GM12878 (cell line): Measurements from ENCODE around the gene A3GALT2. TPM values are rescaled to one million over a fixed set of nuclear protein-coding genes. Genes with fewer than 3 reads are reported as not detected.
A peak's percentile ranks its signal among the peaks of the same experiment; 100 is the strongest.

ENCODE experiments used
- ATAC-seq: fragments of 200-7000 bp; cut with Tn5 transposase; 3 replicates; pipeline ENCODE4 v1.9.1; 2020; ENCODE audit warnings: mild to moderate bottlenecking, moderate library complexity
- BruUV-seq: library from RNA; stranded (reverse); fragments of 400-500 nt; replicated peaks from 2 replicates; lab custom pipeline; 2021; lab: Mats Ljungman, UMichigan
- CTCF ChIA-PET: fragments of 300-600 bp; sonication (Branson Sonifier 250); formaldehyde crosslinking; extraction: SDS; loops from one replicate; lab custom pipeline; 2021; ENCODE audit warnings: inconsistent platforms; lab: Yijun Ruan, JAX
- POLR2A ChIA-PET: fragments of 350-600 bp; formaldehyde crosslinking; extraction: SDS; loops from one replicate; lab custom pipeline; 2021; ENCODE audit warnings: inconsistent platforms; lab: Charles Lee
- RAD21 ChIA-PET: fragments of 300-600 bp; sonication (Branson Sonifier 250); formaldehyde crosslinking; loops from one replicate; lab custom pipeline; 2023; ENCODE audit warnings: antibody characterized with exemption; ENCODE audit not compliant: unreplicated experiment; lab: Charles Lee
- SMC1A ChIA-PET: fragments of 300-600 bp; sonication (Branson Sonifier 250); formaldehyde crosslinking; loops from one replicate; lab custom pipeline; 2023; ENCODE audit not compliant: unreplicated experiment, uncharacterized antibody; lab: Charles Lee
- DNase-seq: peaks from one replicate; pipeline ENCODE4 v3.0.0-alpha.2; 2011; ENCODE audit warnings: low read depth, low spot score
- FAIRE-seq: peaks from 3 replicates; lab custom pipeline; 2011; peaks lifted over from hg19 to GRCh38; lab: Jason Lieb, UNC
- H2AFZ ChIP-seq: 2 replicates; pipeline ENCODE4 v1.6.0; 2011; ENCODE audit warnings: low read depth, low read length, control low read depth; ENCODE audit not compliant: control insufficient read depth
- H3K27ac ChIP-seq: 2 replicates; pipeline ENCODE4 v1.5.1; 2011; ENCODE audit warnings: control low read depth; ENCODE audit not compliant: control insufficient read depth, insufficient read depth
- H3K27me3 ChIP-seq, 2 experiments: replicated peaks in 1 of 2; 2 replicates each; pipeline versions ENCODE4 v1.6.0 to v1.6.1; 2011; ENCODE audit warnings: low read length in 1 of 2; ENCODE audit not compliant: control insufficient read depth in 2 of 2, insufficient read depth in 2 of 2
- H3K36me3 ChIP-seq, 2 experiments: 2 replicates each; pipeline ENCODE4 v1.5.1; 2011; ENCODE audit warnings: low read length in 1 of 2; ENCODE audit not compliant: control insufficient read depth in 2 of 2, insufficient read depth in 2 of 2
- H3K4me1 ChIP-seq: 2 replicates; pipeline ENCODE4 v1.6.1; 2011; ENCODE audit warnings: mild to moderate bottlenecking, low read length, moderate library complexity, mixed read lengths; ENCODE audit not compliant: control insufficient read depth, insufficient read depth
- H3K4me2 ChIP-seq: 2 replicates; pipeline ENCODE4 v1.6.0; 2011; ENCODE audit warnings: control low read depth; ENCODE audit not compliant: control insufficient read depth, insufficient read depth
- H3K4me3 ChIP-seq: fragments of 200-600 bp; sonication (generic); 2 replicates; pipeline ENCODE4 v1.5.1; 2016
- H3K79me2 ChIP-seq: 2 replicates; pipeline ENCODE4 v1.6.0; 2011; ENCODE audit warnings: low read length; ENCODE audit not compliant: control insufficient read depth, insufficient read depth
- H3K9ac ChIP-seq: 2 replicates; pipeline ENCODE4 v1.8.0; 2011; ENCODE audit warnings: low read length, control low read depth, mixed read lengths; ENCODE audit not compliant: control insufficient read depth, insufficient read depth
- H3K9me3 ChIP-seq: replicated peaks from 3 replicates; pipeline ENCODE4 v1.5.1; 2011; ENCODE audit warnings: mild to moderate bottlenecking, low read length; ENCODE audit not compliant: control insufficient read depth, insufficient read depth
- H4K20me1 ChIP-seq: 2 replicates; pipeline ENCODE4 v1.6.0; 2011; ENCODE audit not compliant: control insufficient read depth, insufficient read depth
- HCFC1 ChIP-seq: fragments of 150-350 bp; IDR thresholded peaks from 2 replicates; pipeline ENCODE4 v1.6.1; 2014; ENCODE audit warnings: low read length
- PRDM15 ChIP-seq: fragments of 450-650 bp; formaldehyde crosslinking; IDR thresholded peaks from 2 replicates; pipeline ENCODE4 v1.4.0; 2020; ENCODE audit warnings: mild to moderate bottlenecking, moderate library complexity
- SPI1 ChIP-seq: IDR thresholded peaks from 2 replicates; pipeline ENCODE4 v1.6.1; 2011; ENCODE audit warnings: low read depth, mild to moderate bottlenecking, low read length, moderate library complexity, borderline replicate concordance; ENCODE audit not compliant: insufficient read depth
- SRF ChIP-seq, 2 experiments: IDR thresholded peaks; 2 replicates each; pipeline ENCODE4 v1.6.1; 2011; ENCODE audit warnings: low read depth in 2 of 2, low read length in 2 of 2, mild to moderate bottlenecking in 1 of 2, moderate library complexity in 1 of 2
- TBL1XR1 ChIP-seq: IDR thresholded peaks from 2 replicates; pipeline ENCODE4 v1.6.1; 2012; ENCODE audit warnings: low read depth, low read length, improper control_type of control experiment
- ZNF687 ChIP-seq: fragments of 450-650 bp; IDR thresholded peaks from 2 replicates; pipeline ENCODE4 v1.6.1; 2017; ENCODE audit warnings: mild to moderate bottlenecking, moderate library complexity
- WGBS: methylation state at CpG from one replicate; pipeline ENCODE4 v1.1.6; 2016; ENCODE audit warnings: low lambda C conversion rate; ENCODE audit not compliant: insufficient replicate concordance, insufficient coverage; ENCODE audit errors: missing lambda C conversion rate; 5-methylcytosine and 5-hydroxymethylcytosine counted together
- in situ Hi-C: fragments of 300-500 bp; cut with MboI; formaldehyde crosslinking; loops from 9 replicates; pipeline ENCODE4 v1.14.3; 2018; ENCODE audit warnings: mixed read lengths
- intact Hi-C: fragments of 100-400 bp; cut with micrococcal nuclease; formaldehyde crosslinking; loops from one replicate; pipeline ENCODE4 v1.14.2; 2022; ENCODE audit not compliant: unreplicated experiment
- polyA plus RNA-seq, 11 experiments: library from polyadenylated mRNA; depleted of rRNA in 4 of 11; unstranded in 6 of 11; stranded (reverse) in 5 of 11; fragments of >200 nt; fragmentation: Nextera tagmentation in 4 of 11; fragmentation: Illumina TruSeq in 1 of 11; extraction: Ambion mirVana in 4 of 11; extraction: Trizol in 1 of 11; gene quantifications; 1 replicate in 1 of 11; 2 replicates in 10 of 11; pipeline versions ENCODE4 v1.2.1 to v1.2.3, GENCODE V29; 2011 to 2016; ENCODE audit warnings: inconsistent platforms in 2 of 11, missing spikeins in 2 of 11, low read depth in 1 of 11
- total RNA-seq, 4 experiments: library from RNA; depleted of rRNA in 3 of 4; stranded (reverse); fragments of >200 nt in 3 of 4; fragmentation: Illumina TruSeq in 1 of 4; extraction: Trizol in 1 of 4; gene quantifications; 2 replicates each; pipeline versions ENCODE4 v1.2.1 to v1.2.3, GENCODE V29; 2013 to 2021
- TF ChIP-seq, protein P1 (sequence below): fragments of 450-650 bp; IDR thresholded peaks from 2 replicates; pipeline ENCODE4 v1.6.1; 2016; ENCODE audit warnings: mild to moderate bottlenecking

A3GALT2 gene
- total and polyA plus RNA-seq, 10 of the 15 experiments (the other 5 are each of a cell fraction or from before 2014, with no cell fraction given), result not detected

DNA sequence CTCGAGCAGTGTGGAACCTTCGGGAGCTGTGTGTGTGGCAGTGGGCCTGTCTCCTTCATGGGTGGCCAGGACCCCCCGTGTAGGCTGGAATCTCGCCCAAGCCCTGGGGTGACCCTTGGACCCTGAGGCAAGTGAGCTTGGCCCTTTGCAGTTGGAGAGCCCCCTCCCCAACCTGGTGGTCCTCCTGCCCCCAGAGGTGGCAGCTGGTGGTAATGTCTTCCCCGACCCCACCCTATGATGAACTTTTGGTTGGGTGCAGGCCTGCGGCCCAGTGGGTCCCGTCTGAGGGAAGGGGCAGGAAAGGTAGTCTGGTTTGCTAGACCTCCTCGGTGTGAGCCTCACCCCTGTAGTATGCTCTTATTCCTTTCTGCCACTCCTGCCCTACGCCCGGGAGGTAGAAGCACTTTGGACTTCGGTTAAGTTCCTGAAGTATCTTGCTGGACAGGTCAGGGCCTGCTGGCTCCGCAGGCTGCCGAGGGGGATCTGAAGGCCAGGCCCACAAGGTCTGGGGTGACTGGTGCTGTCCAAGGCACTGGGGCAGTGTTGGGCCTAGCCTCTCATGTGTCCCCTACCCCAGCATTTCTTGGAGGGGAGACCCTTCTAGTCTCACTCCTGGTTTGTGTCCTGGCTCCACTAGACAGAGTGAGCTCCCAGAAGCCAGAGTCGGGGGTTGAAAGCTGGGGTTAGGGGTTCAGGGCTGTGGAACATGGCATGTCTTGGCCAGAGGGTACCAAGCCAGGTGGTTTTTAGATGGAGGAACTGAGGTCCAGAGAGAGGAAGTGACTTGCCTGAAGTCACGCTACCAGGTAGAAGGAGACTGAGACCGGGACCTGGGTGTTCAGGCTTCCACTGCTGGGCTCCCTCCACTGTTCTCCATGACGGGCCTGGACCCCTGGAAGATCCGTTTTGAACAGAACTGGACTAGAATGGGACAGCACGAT lies 62.9 kb downstream of the A3GALT2 start:
- peak; percentile 8; the same call in 1 of the 3 replicates for ATAC-seq

More for the DNA sequence above, 62.9 kb downstream of the A3GALT2 start:
- ChIA-PET RAD21 (interaction anchor here (0.9 to 1.0 kb wide), 2 partner anchors 11 to 77 kb away, joined by 3 to 4 read pairs; partner anchors contain the start of gene TRIM62), SMC1A (interaction anchor here (0.9 to 1.4 kb wide), 3 partner anchors 9 to 131 kb away, joined by 3 to 4 read pairs (median 3); no protein-coding TSS in a partner anchor)
- peak overlapping the region; percentile 89 for H3K4me2 ChIP-seq
- H3K9me3 ChIP-seq, result no peaks in the 10 kb centered on the region
- H3K9ac ChIP-seq, result peak overlapping the region; percentile 95
- no peak for TF ChIP-seq SRF (IDR thresholded peaks at IDR 0.05; ENCODE audit: low read depth in 2 of 2, low read length in 2 of 2)
- TF ChIP-seq, protein P1, sequence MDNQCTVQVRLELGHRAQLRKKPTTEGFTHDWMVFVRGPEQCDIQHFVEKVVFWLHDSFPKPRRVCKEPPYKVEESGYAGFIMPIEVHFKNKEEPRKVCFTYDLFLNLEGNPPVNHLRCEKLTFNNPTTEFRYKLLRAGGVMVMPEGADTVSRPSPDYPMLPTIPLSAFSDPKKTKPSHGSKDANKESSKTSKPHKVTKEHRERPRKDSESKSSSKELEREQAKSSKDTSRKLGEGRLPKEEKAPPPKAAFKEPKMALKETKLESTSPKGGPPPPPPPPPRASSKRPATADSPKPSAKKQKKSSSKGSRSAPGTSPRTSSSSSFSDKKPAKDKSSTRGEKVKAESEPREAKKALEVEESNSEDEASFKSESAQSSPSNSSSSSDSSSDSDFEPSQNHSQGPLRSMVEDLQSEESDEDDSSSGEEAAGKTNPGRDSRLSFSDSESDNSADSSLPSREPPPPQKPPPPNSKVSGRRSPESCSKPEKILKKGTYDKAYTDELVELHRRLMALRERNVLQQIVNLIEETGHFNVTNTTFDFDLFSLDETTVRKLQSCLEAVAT, result 0 out of 2 replicates have a peak, but pooled peaks have one; percentile 35
- peak; percentile 51 for TF ChIP-seq ZNF687
- no peak for TF ChIP-seq HCFC1
- no peak for TF ChIP-seq PRDM15 (CRISPR knock-in tag)
- peak; percentile 82 for TF ChIP-seq SPI1
- TF ChIP-seq TBL1XR1, result no peak
- TF ChIP-seq, all 136 proteins: peak for 3
- intact Hi-C loops (loop anchor here (5.0 kb wide), 1 partner anchor 131 kb away; no protein-coding TSS in a partner anchor), in situ Hi-C loops (no loop called here)
- H3K27me3 ChIP-seq, result no peaks in the 10 kb centered on the region
- no peaks in the 10 kb centered on the region for H3K36me3 ChIP-seq
- BruUV-seq, result no TSS peak
- ChIA-PET POLR2A (interaction anchor here (0.6 kb wide), 1 partner anchor 291 kb away, joined by 3 read pairs; no protein-coding TSS in a partner anchor), CTCF (interaction anchor here (0.6 to 1.3 kb wide), 6 partner anchors 13 to 214 kb away, joined by 3 to 6 read pairs (median 3); no protein-coding TSS in a partner anchor)
- 0 out of 2 replicates have a peak overlapping the region, but pooled peaks have one; percentile 25 for H2AFZ ChIP-seq
- peaks cover 29% of the 10 kb centered on the region for H3K4me1 ChIP-seq
- FAIRE-seq (no peak), DNase-seq (no peak)
- WGBS, result 76% methylated on average over 19 of the region's 19 CpGs
- peak overlapping the region; percentile 90 for H3K27ac ChIP-seq
- peak overlapping the region; percentile 94 for H3K4me3 ChIP-seq
- H4K20me1 ChIP-seq, result no peaks in the 10 kb centered on the region
- peaks cover 30% of the 10 kb centered on the region for H3K79me2 ChIP-seq
